Astrocyte (in vitro differentiated cells and primary cell): ENCODE data around the gene DCT. TPM values are rescaled to one million over a fixed set of nuclear protein-coding genes. Genes with fewer than 3 reads are reported as not detected.

Source experiments
- DNase-seq: peaks from one replicate; pipeline ENCODE4 v3.0.0-alpha.2; 2010; ENCODE audit warnings: low read depth
- FAIRE-seq: peaks from 2 replicates; lab custom pipeline; 2011; peaks lifted over from hg19 to GRCh38; lab: Jason Lieb, UNC
- H2AFZ ChIP-seq: 2 replicates; pipeline ENCODE4 v1.6.0; 2012; ENCODE audit warnings: low read depth, low read length, inconsistent platforms
- H3K27ac ChIP-seq: 2 replicates; pipeline ENCODE4 v1.5.1; 2011; ENCODE audit warnings: low read depth, low read length, inconsistent platforms
- H3K27me3 ChIP-seq: 2 replicates; pipeline ENCODE4 v1.6.0; 2011; ENCODE audit warnings: low read length, inconsistent platforms; ENCODE audit not compliant: insufficient read depth
- H3K36me3 ChIP-seq: 2 replicates; pipeline ENCODE4 v1.5.1; 2011; ENCODE audit warnings: low read length, inconsistent platforms; ENCODE audit not compliant: insufficient read depth
- H3K4me1 ChIP-seq: 2 replicates; pipeline ENCODE4 v1.5.1; 2011; ENCODE audit warnings: low read length, inconsistent platforms; ENCODE audit not compliant: insufficient read depth
- H3K4me2 ChIP-seq: 2 replicates; pipeline ENCODE4 v1.6.0; 2012; ENCODE audit warnings: low read length, inconsistent platforms
- H3K4me3 ChIP-seq: 2 replicates; pipeline ENCODE4 v1.5.1; 2011; ENCODE audit warnings: low read depth, mild to moderate bottlenecking, low read length, inconsistent platforms; ENCODE audit not compliant: insufficient read depth
- H3K79me2 ChIP-seq: 2 replicates; pipeline ENCODE4 v1.6.0; 2012; ENCODE audit warnings: mild to moderate bottlenecking, low read length, inconsistent platforms; ENCODE audit not compliant: insufficient read depth
- H3K9ac ChIP-seq: 2 replicates; pipeline ENCODE4 v1.6.0; 2012; ENCODE audit warnings: mild to moderate bottlenecking, low read length, inconsistent platforms
- H3K9me3 ChIP-seq: 2 replicates; pipeline ENCODE4 v1.5.1; 2012; ENCODE audit warnings: low read depth, mild to moderate bottlenecking, low read length, inconsistent platforms; ENCODE audit not compliant: insufficient read depth
- H4K20me1 ChIP-seq: 2 replicates; pipeline ENCODE4 v1.6.0; 2012; ENCODE audit warnings: low read length, inconsistent platforms; ENCODE audit not compliant: insufficient read depth
- H3K27ac Mint-ChIP-seq: one replicate; pipeline ENCODE4 v1.8.0; 2021; ENCODE audit warnings: mild to moderate bottlenecking, mixed read lengths; ENCODE audit not compliant: unreplicated experiment
- H3K27me3 Mint-ChIP-seq: one replicate; pipeline ENCODE4 v1.8.0; 2021; ENCODE audit warnings: low read depth, mixed read lengths; ENCODE audit not compliant: unreplicated experiment
- H3K36me3 Mint-ChIP-seq: one replicate; pipeline ENCODE4 v1.8.0; 2021; ENCODE audit warnings: low read depth, mixed read lengths; ENCODE audit not compliant: unreplicated experiment
- H3K4me1 Mint-ChIP-seq: one replicate; pipeline ENCODE4 v1.8.0; 2021; ENCODE audit warnings: low read depth, mixed read lengths; ENCODE audit not compliant: unreplicated experiment
- H3K4me3 Mint-ChIP-seq: one replicate; pipeline ENCODE4 v1.8.0; 2021; ENCODE audit warnings: mild to moderate bottlenecking, moderate library complexity, mixed read lengths; ENCODE audit not compliant: unreplicated experiment
- H3K9me3 Mint-ChIP-seq: one replicate; pipeline ENCODE4 v1.8.0; 2021; ENCODE audit warnings: mild to moderate bottlenecking, mixed read lengths; ENCODE audit not compliant: unreplicated experiment
- CTCF ChIP-seq: IDR thresholded peaks from 2 replicates; pipeline ENCODE4 v1.5.1; 2011; ENCODE audit warnings: low read depth, mild to moderate bottlenecking, inconsistent platforms, low read length, moderate library complexity; ENCODE audit not compliant: insufficient read depth
- EZH2 ChIP-seq: IDR thresholded peaks from 2 replicates; pipeline ENCODE4 v1.6.1; 2012; ENCODE audit warnings: mild to moderate bottlenecking, low read length, inconsistent platforms; ENCODE audit not compliant: insufficient read depth
- total RNA-seq: library from RNA; stranded (reverse); gene quantifications from 2 replicates; pipeline ENCODE4 v1.2.1, GENCODE V29; 2021

DCT gene
- total RNA-seq, 1 donor from 2014 or later, result 0.05 TPM

GRCh38 chr13:94416454-94417080 is 62.9 kb downstream of the DCT start:
- Histone ChIP-seq H3K9me3 (no peaks in the 10 kb centered on the region), H3K9ac (no peak overlapping the region), H3K79me2 (no peaks in the 10 kb centered on the region), H3K27me3 (no peaks in the 10 kb centered on the region), H3K4me3 (no peak overlapping the region), H3K27ac (no peak overlapping the region), H3K4me2 (no peak overlapping the region), H3K4me1 (no peaks in the 10 kb centered on the region), H4K20me1 (no peaks in the 10 kb centered on the region), H3K36me3 (no peaks in the 10 kb centered on the region), H2AFZ (no peak overlapping the region)
- no peak for FAIRE-seq
- no peak overlapping the region for H3K27ac Mint-ChIP-seq
- H3K4me3 Mint-ChIP-seq, result no peak overlapping the region
- no peaks in the 10 kb centered on the region for H3K36me3 Mint-ChIP-seq
- H3K4me1 Mint-ChIP-seq, result no peaks in the 10 kb centered on the region
- H3K9me3 Mint-ChIP-seq, result peaks cover 5% of the 10 kb centered on the region
- TF ChIP-seq CTCF (peak; percentile 37), EZH2 (no peak)
- DNase-seq, result peak; percentile 18
- no peaks in the 10 kb centered on the region for H3K27me3 Mint-ChIP-seq

- H3K9me3 ChIP-seq, result no peaks in the 10 kb centered on the region
- no peak overlapping the region for H3K4me3 ChIP-seq
- no peaks in the 10 kb centered on the region for H3K36me3 ChIP-seq
- FAIRE-seq (no peak), DNase-seq (no peak)
- no peaks in the 10 kb centered on the region for H3K27me3 ChIP-seq
- Mint-ChIP-seq H3K9me3 (peaks cover 3% of the 10 kb centered on the region), H3K27me3 (no peaks in the 10 kb centered on the region), H3K27ac (no peak overlapping the region), H3K4me3 (no peak overlapping the region), H3K4me1 (no peaks in the 10 kb centered on the region), H3K36me3 (no peaks in the 10 kb centered on the region)
- H3K4me1 ChIP-seq, result no peaks in the 10 kb centered on the region
- H3K4me2 ChIP-seq, result no peak overlapping the region
- H3K79me2 ChIP-seq, result no peaks in the 10 kb centered on the region
- no peak for TF ChIP-seq CTCF
- TF ChIP-seq EZH2, result no peak
- H3K9ac ChIP-seq, result no peak overlapping the region
- H3K27ac ChIP-seq, result no peak overlapping the region
- H4K20me1 ChIP-seq, result no peaks in the 10 kb centered on the region
- no peak overlapping the region for H2AFZ ChIP-seq
These were observed 63.8 kb downstream of the DCT start for GRCh38 chr13:94415500-94416237.

GRCh38 chr13:94414708-94415107 is 64.8 kb downstream of the DCT start:
- no peaks in the 10 kb centered on the region for H3K27me3 Mint-ChIP-seq
- Histone ChIP-seq H3K4me3 (no peak overlapping the region), H3K9ac (no peak overlapping the region), H3K27me3 (no peaks in the 10 kb centered on the region), H3K4me2 (no peak overlapping the region), H3K4me1 (no peaks in the 10 kb centered on the region), H3K79me2 (no peaks in the 10 kb centered on the region), H4K20me1 (no peaks in the 10 kb centered on the region), H3K9me3 (no peaks in the 10 kb centered on the region), H3K27ac (no peak overlapping the region), H2AFZ (no peak overlapping the region), H3K36me3 (no peaks in the 10 kb centered on the region)
- H3K36me3 Mint-ChIP-seq, result no peaks in the 10 kb centered on the region
- H3K4me3 Mint-ChIP-seq, result no peak overlapping the region
- no peaks in the 10 kb centered on the region for H3K4me1 Mint-ChIP-seq
- TF ChIP-seq CTCF, result no peak
- no peak for TF ChIP-seq EZH2
- no peaks in the 10 kb centered on the region for H3K9me3 Mint-ChIP-seq
- DNase-seq (no peak), FAIRE-seq (no peak)
- no peak overlapping the region for H3K27ac Mint-ChIP-seq
